H9 (cell line): ENCODE results near the gene FOXN1. TPM values are rescaled to one million over a fixed set of nuclear protein-coding genes. Genes with fewer than 3 reads are reported as not detected.

Source experiments
- DNase-seq: peaks from one replicate; pipeline ENCODE4 v3.0.0-alpha.2; 2017
- H2AFZ ChIP-seq: one replicate; pipeline ENCODE4 v1.6.1; 2013; ENCODE audit warnings: mild to moderate bottlenecking, low read length, control low read depth, moderate library complexity
- H2AK5ac ChIP-seq: 2 replicates; pipeline ENCODE4 v1.6.1; 2013; ENCODE audit warnings: low read length, control low read depth, mixed read lengths; ENCODE audit not compliant: insufficient read length
- H2BK120ac ChIP-seq: one replicate; pipeline ENCODE4 v1.6.1; 2013; ENCODE audit warnings: low read depth, mild to moderate bottlenecking, low read length, control low read depth, inconsistent platforms; ENCODE audit not compliant: poor library complexity, severe bottlenecking
- H2BK12ac ChIP-seq: 2 replicates; pipeline ENCODE4 v1.6.1; 2013; ENCODE audit warnings: low read length, control low read depth, mixed read lengths, low read depth; ENCODE audit not compliant: insufficient read length
- H2BK15ac ChIP-seq: 2 replicates; pipeline ENCODE4 v1.6.1; 2013; ENCODE audit warnings: low read depth, low read length, control low read depth
- H2BK20ac ChIP-seq: one replicate; pipeline ENCODE4 v1.6.1; 2013; ENCODE audit warnings: low read depth, mild to moderate bottlenecking, low read length, control low read depth, inconsistent platforms; ENCODE audit not compliant: poor library complexity, severe bottlenecking
- H2BK5ac ChIP-seq: 2 replicates; pipeline ENCODE4 v1.6.1; 2013; ENCODE audit warnings: low read length, control low read depth, mixed read lengths; ENCODE audit not compliant: insufficient read length
- H3K14ac ChIP-seq: 2 replicates; pipeline ENCODE4 v1.6.1; 2013; ENCODE audit warnings: low read length, control low read depth; ENCODE audit not compliant: insufficient read depth
- H3K18ac ChIP-seq: 2 replicates; pipeline ENCODE4 v1.6.1; 2013; ENCODE audit warnings: low read depth, mild to moderate bottlenecking, mixed read lengths, low read length, control low read depth; ENCODE audit not compliant: insufficient read length
- H3K23ac ChIP-seq: 2 replicates; pipeline ENCODE4 v1.6.1; 2013; ENCODE audit warnings: low read length, control low read depth, mixed read lengths, low read depth; ENCODE audit not compliant: insufficient read length
- H3K23me2 ChIP-seq: 2 replicates; pipeline ENCODE4 v1.6.1; 2013; ENCODE audit warnings: low read depth, mild to moderate bottlenecking, mixed read lengths, low read length, control low read depth; ENCODE audit not compliant: insufficient read length, poor library complexity, severe bottlenecking
- H3K27ac ChIP-seq: 2 replicates; pipeline ENCODE4 v1.5.1; 2013; ENCODE audit warnings: low read length, control low read depth, mixed read lengths, low read depth; ENCODE audit not compliant: insufficient read length
- H3K27me3 ChIP-seq: 2 replicates; pipeline ENCODE4 v1.6.1; 2013; ENCODE audit warnings: low read length, control low read depth, inconsistent platforms; ENCODE audit not compliant: insufficient read depth
- H3K4ac ChIP-seq: 2 replicates; pipeline ENCODE4 v1.6.1; 2013; ENCODE audit warnings: low read depth, mild to moderate bottlenecking, control low read depth, inconsistent platforms, low read length, moderate library complexity
- H3K4me1 ChIP-seq: 2 replicates; pipeline ENCODE4 v1.6.1; 2013; ENCODE audit warnings: low read length, control low read depth, inconsistent platforms; ENCODE audit not compliant: insufficient read depth
- H3K4me2 ChIP-seq: 2 replicates; pipeline ENCODE4 v1.6.1; 2013; ENCODE audit warnings: low read length, control low read depth, mixed read lengths; ENCODE audit not compliant: insufficient read length, insufficient read depth
- H3K56ac ChIP-seq: 2 replicates; pipeline ENCODE4 v1.6.1; 2013; ENCODE audit warnings: low read depth, mild to moderate bottlenecking, mixed read lengths, low read length, control low read depth; ENCODE audit not compliant: insufficient read length
- H3K79me1 ChIP-seq: 2 replicates; pipeline ENCODE4 v1.6.1; 2013; ENCODE audit warnings: low read depth, mild to moderate bottlenecking, moderate library complexity, low read length, control low read depth, inconsistent platforms; ENCODE audit not compliant: insufficient read depth, poor library complexity, severe bottlenecking
- H3K79me2 ChIP-seq: 2 replicates; pipeline ENCODE4 v1.6.1; 2013; ENCODE audit warnings: low read length, control low read depth, inconsistent platforms; ENCODE audit not compliant: insufficient read depth
- H3K9ac ChIP-seq: 2 replicates; pipeline ENCODE4 v1.6.1; 2013; ENCODE audit warnings: low read length, control low read depth, mixed read lengths; ENCODE audit not compliant: insufficient read length; ENCODE audit errors: extremely low read depth
- H3K9me3 ChIP-seq: one replicate; pipeline ENCODE4 v1.6.1; 2013; ENCODE audit warnings: low read depth, low read length, inconsistent platforms; ENCODE audit not compliant: control insufficient read depth
- H3T11ph ChIP-seq: one replicate; pipeline ENCODE4 v1.6.1; 2013; ENCODE audit warnings: mild to moderate bottlenecking, low read length, control low read depth, inconsistent platforms
- H4K20me1 ChIP-seq: one replicate; pipeline ENCODE4 v1.6.1; 2013; ENCODE audit not compliant: control insufficient read depth, insufficient read length, insufficient read depth
- H4K5ac ChIP-seq: 2 replicates; pipeline ENCODE4 v1.6.1; 2013; ENCODE audit warnings: low read depth, mild to moderate bottlenecking, mixed read lengths, low read length, control low read depth; ENCODE audit not compliant: insufficient read length
- H4K8ac ChIP-seq: replicated peaks from 2 replicates; pipeline ENCODE4 v1.6.1; 2013; ENCODE audit warnings: low read length, control low read depth, mixed read lengths, low read depth; ENCODE audit not compliant: insufficient read length
- H4K91ac ChIP-seq: 2 replicates; pipeline ENCODE4 v1.6.1; 2013; ENCODE audit warnings: low read depth, mild to moderate bottlenecking, moderate library complexity, mixed read lengths, low read length, control low read depth; ENCODE audit not compliant: insufficient read length
- H3K27ac Mint-ChIP-seq, 3 experiments: 2 replicates in 2 of 3; 3 replicates in 1 of 3; pipeline ENCODE4 v1.8.0; 2020 to 2021; ENCODE audit warnings: mixed read lengths in 3 of 3, mild to moderate bottlenecking in 1 of 3, moderate library complexity in 1 of 3
- H3K27me3 Mint-ChIP-seq: 2 replicates; pipeline ENCODE4 v1.8.0; 2021; ENCODE audit warnings: low read depth, mild to moderate bottlenecking, moderate library complexity, mixed read lengths
- H3K36me3 Mint-ChIP-seq, 3 experiments: 2 replicates in 2 of 3; 3 replicates in 1 of 3; pipeline ENCODE4 v1.8.0; 2020 to 2021; ENCODE audit warnings: low read depth in 3 of 3, mixed read lengths in 3 of 3; ENCODE audit not compliant: insufficient read depth in 1 of 3
- H3K4me1 Mint-ChIP-seq, 2 experiments: 2 replicates each; pipeline ENCODE4 v1.8.0; 2020; ENCODE audit warnings: mixed read lengths in 2 of 2
- H3K4me3 Mint-ChIP-seq, 2 experiments: 2 replicates in 1 of 2; 3 replicates in 1 of 2; pipeline ENCODE4 v1.8.0; 2020 to 2021; ENCODE audit warnings: mild to moderate bottlenecking in 2 of 2, mixed read lengths in 2 of 2, moderate library complexity in 1 of 2
- H3K9me3 Mint-ChIP-seq, 2 experiments: 2 replicates in 1 of 2; 3 replicates in 1 of 2; pipeline ENCODE4 v1.8.0; 2020; ENCODE audit warnings: mild to moderate bottlenecking in 2 of 2, mixed read lengths in 2 of 2, moderate library complexity in 1 of 2
- CTCF ChIP-seq: fragments of 200-600 bp; sonication (generic); conservative IDR thresholded peaks from 3 replicates; pipeline ENCODE4 v1.8.0; 2021; ENCODE audit warnings: antibody characterized with exemption, mild to moderate bottlenecking
- WGBS: extraction: QIAGEN DNeasy Blood & Tissue Kit; methylation state at CpG from one replicate; pipeline ENCODE4 v1.1.7; 2013; ENCODE audit warnings: missing lambda C conversion rate, low lambda C conversion rate, mixed read lengths; ENCODE audit not compliant: insufficient read length; ENCODE audit errors: extremely low coverage; 5-methylcytosine and 5-hydroxymethylcytosine counted together
- total RNA-seq: library from RNA; stranded (reverse); gene quantifications from 2 replicates; pipeline ENCODE4 v1.2.1, GENCODE V29; 2021

FOXN1 gene
- total RNA-seq, 1 experiment from 2014 or later = not detected

- Histone ChIP-seq H3K79me1 (no peaks in the 10 kb centered on the region), H2BK20ac (no peak overlapping the region), H4K8ac (no peak overlapping the region), H2AK5ac (no peak overlapping the region), H3K18ac (no peak overlapping the region), H3K4me2 (no peak overlapping the region), H2BK5ac (no peak overlapping the region), H3K23me2 (no peaks in the 10 kb centered on the region), H2BK12ac (no peak overlapping the region), H2AFZ (no peak overlapping the region), H3K23ac (no peak overlapping the region), H2BK15ac (no peak overlapping the region), H4K91ac (no peak overlapping the region), H2BK120ac (no peak overlapping the region), H3K27ac (no peak overlapping the region), H4K5ac (no peak overlapping the region), H3T11ph (no peak overlapping the region), H3K56ac (no peak overlapping the region), H3K4me1 (no peaks in the 10 kb centered on the region; the same call in 1 of the 2 replicates), H3K9ac (no peak overlapping the region), H3K14ac (no peak overlapping the region), H3K27me3 (no peaks in the 10 kb centered on the region), H3K79me2 (no peaks in the 10 kb centered on the region), H4K20me1 (no peaks in the 10 kb centered on the region), H3K4ac (no peak overlapping the region), H3K9me3 (no peaks in the 10 kb centered on the region)
- TF ChIP-seq CTCF = no peak
- Mint-ChIP-seq H3K4me1 (peaks cover 2 to 11% of the 10 kb centered on the region in 2 experiments; a peak in 2 of 4 replicates), H3K27me3 (peaks cover 25% of the 10 kb centered on the region), H3K27ac (no peak overlapping the region), H3K4me3 (no peak overlapping the region), H3K9me3 (no peaks in the 10 kb centered on the region), H3K36me3 (no peaks in the 10 kb centered on the region)
- WGBS = no CpG with 5 or more reads among the region's 24 CpGs
- DNase-seq = peak; percentile 52
Observed at GRCh38 chr17:28507567-28508203, 1.5 kb downstream of the FOXN1 start.
